ENCODE results near the gene DIRAS3. TPM values are rescaled to one million over a fixed set of nuclear protein-coding genes. Genes with fewer than 3 reads are reported as not detected.

DIRAS3 gene
- total RNA-seq, result 1 to 10 TPM; 2.1 to 2.4 (median 2.3) TPM

GRCh38 chr1:68049941-68050878 lies at the start of gene DIRAS3:
Gene DIRAS3 (minus strand): TSS chr1:68050627. CDS start chr1:68047297, 3,330 bp downstream.
- 59 to 66% methylated on average over 43 to 45 of the region's 45 CpGs for WGBS, 2 donors
- Histone ChIP-seq H3K36me3 (no peaks in the 10 kb centered on the region), H3K4me3 (replicated peaks in 1 of 3) (peak within 1 kb of the TSS; percentile 13 to 20 (median 15)), H3K27me3 (no peaks in the 10 kb centered on the region), H3K9me3 (no peaks in the 10 kb centered on the region), H3K27ac (no peak within 1 kb of the TSS), H3K4me1 (no peaks in the 10 kb centered on the region)
- no peak for TF ChIP-seq POLR2A (IDR thresholded peaks at IDR 0.05)
- TF ChIP-seq CTCF (IDR thresholded peaks at IDR 0.05), result no peak
- peak; percentile 14 to 24 for DNase-seq
- intact Hi-C loops (cut with DNase I), result no loop called here

- Histone ChIP-seq H3K4me3 (replicated peaks in 1 of 3) (no peak overlapping the region), H3K27me3 (no peaks in the 10 kb centered on the region), H3K36me3 (no peaks in the 10 kb centered on the region), H3K27ac (no peak overlapping the region), H3K4me1 (no peaks in the 10 kb centered on the region), H3K9me3 (no peaks in the 10 kb centered on the region)
- intact Hi-C loops (cut with DNase I), result no loop called here
- DNase-seq, result no peak
- TF ChIP-seq POLR2A (IDR thresholded peaks at IDR 0.05), result no peak
- no peak for TF ChIP-seq CTCF (IDR thresholded peaks at IDR 0.05)
Measured at GRCh38 chr1:68093737-68094136, 43.3 kb upstream of the DIRAS3 start.

- Histone ChIP-seq H3K27me3 (no peaks in the 10 kb centered on the region), H3K27ac (no peak overlapping the region), H3K9me3 (no peaks in the 10 kb centered on the region), H3K4me1 (no peaks in the 10 kb centered on the region), H3K4me3 (replicated peaks in 1 of 3) (no peak overlapping the region), H3K36me3 (no peaks in the 10 kb centered on the region)
- no peak for DNase-seq
- no peak for TF ChIP-seq POLR2A (IDR thresholded peaks at IDR 0.05)
- no peak for TF ChIP-seq CTCF (IDR thresholded peaks at IDR 0.05)
- intact Hi-C loops (cut with DNase I), result no loop called here
- WGBS, 2 donors, result 82 to 83% methylated on average over 4 of the region's 4 CpGs
Measured at GRCh38 chr1:68087184-68087583, 36.8 kb upstream of the DIRAS3 start.

- Histone ChIP-seq H3K27ac (no peak overlapping the region), H3K9me3 (no peaks in the 10 kb centered on the region), H3K36me3 (no peaks in the 10 kb centered on the region), H3K27me3 (no peaks in the 10 kb centered on the region), H3K4me1 (no peaks in the 10 kb centered on the region), H3K4me3 (replicated peaks in 1 of 3) (no peak overlapping the region)
- no peak for TF ChIP-seq CTCF (IDR thresholded peaks at IDR 0.05)
- TF ChIP-seq POLR2A (IDR thresholded peaks at IDR 0.05), result no peak
- DNase-seq, result no peak
- intact Hi-C loops (cut with DNase I), result no loop called here
- WGBS, 2 donors, result 90 to 92% methylated on average over 1 of the region's 1 CpG
Measured at GRCh38 chr1:68085752-68086151, 35.3 kb upstream of the DIRAS3 start.

GRCh38 chr1:68083686-68084085 lies 33.3 kb upstream of the DIRAS3 start:
- no peak for TF ChIP-seq CTCF (IDR thresholded peaks at IDR 0.05)
- TF ChIP-seq POLR2A (IDR thresholded peaks at IDR 0.05), result no peak
- Histone ChIP-seq H3K27ac (no peak overlapping the region), H3K9me3 (no peaks in the 10 kb centered on the region), H3K4me3 (replicated peaks in 1 of 3) (no peak overlapping the region), H3K27me3 (no peaks in the 10 kb centered on the region), H3K36me3 (no peaks in the 10 kb centered on the region), H3K4me1 (no peaks in the 10 kb centered on the region)
- intact Hi-C loops (cut with DNase I), result no loop called here
- WGBS, 2 donors, result 42 to 61% methylated on average over 2 of the region's 2 CpGs
- DNase-seq, result no peak
